ENCODE measurements around the gene FKBP1B. TPM values are rescaled to one million over a fixed set of nuclear protein-coding genes. Genes with fewer than 3 reads are reported as not detected.
A peak's percentile ranks its signal among the peaks of the same experiment; 100 is the strongest.

Gene FKBP1B
- total RNA-seq, 1 experiment from 2014 or later: 11.8 TPM

- Histone ChIP-seq H3K79me2 (ENCODE audit: insufficient read depth, low read length) (peaks cover 32% of the 10 kb centered on the region), H3K9ac (ENCODE audit: low read length) (peak overlapping the region; percentile 76), H3K4me2 (ENCODE audit: low read length) (peak overlapping the region; percentile 90), H3K27me3 (ENCODE audit: insufficient read depth, low read length) (no peaks in the 10 kb centered on the region), H4K20me1 (ENCODE audit: insufficient read depth) (no peaks in the 10 kb centered on the region), H3K27ac (ENCODE audit: low read depth, low read length) (no peak overlapping the region), H3K36me3 (ENCODE audit: control insufficient read depth in 1 of 2, insufficient read depth in 2 of 2, low read length in 2 of 2) (no peaks in the 10 kb centered on the region), H3K9me3 (ENCODE audit: control insufficient read depth in 1 of 2, insufficient read depth in 1 of 2, low read depth in 1 of 2, low read length in 2 of 2) (no peaks in the 10 kb centered on the region), H3K4me3 (replicated peaks in 1 of 2; ENCODE audit: low read depth in 1 of 2, low read length in 2 of 2) (peak overlapping the region; percentile 86 to 93), H3K9me2 (ENCODE audit: insufficient read depth) (no peaks in the 10 kb centered on the region), H3K4me1 (ENCODE audit: control insufficient read depth in 1 of 2, insufficient read depth in 2 of 2, low read length in 2 of 2) (peaks cover 13 to 30% of the 10 kb centered on the region in 2 experiments), H2AFZ (ENCODE audit: low read depth, low read length, poor library complexity, severe bottlenecking) (no peak overlapping the region)
- RAD21 ChIA-PET (ENCODE audit: low non-redundant PET in 1 of 2, low total read pairs in 2 of 2, uncharacterized antibody in 2 of 2, unreplicated experiment in 2 of 2): no interaction called here
- DNase-seq (ENCODE audit: low read depth, low spot score): no peak
- TF ChIP-seq ATF3 (IDR thresholded peaks at IDR 0.05): no peak
- no peak for TF ChIP-seq ELF1 (IDR thresholded peaks at IDR 0.05; ENCODE audit: borderline replicate concordance, low read depth)
- no peak for TF ChIP-seq CBX3 (IDR thresholded peaks at IDR 0.05; ENCODE audit: low read depth)
- no peak for TF ChIP-seq YY1 (IDR thresholded peaks at IDR 0.05; ENCODE audit: extremely low read depth, insufficient replicate concordance, low read depth, low read length)
- no peak for TF ChIP-seq FOSL1 (IDR thresholded peaks at IDR 0.05; ENCODE audit: low read depth)
- no peak for TF ChIP-seq EZH2 (IDR thresholded peaks at IDR 0.05)
- TF ChIP-seq ZNF274 (IDR thresholded peaks at IDR 0.05; ENCODE audit: low read depth, low read length): no peak
- TF ChIP-seq ZBTB33 (IDR thresholded peaks at IDR 0.05; ENCODE audit: extremely low read depth, insufficient replicate concordance, low read length): no peak
- TF ChIP-seq CTCF (IDR thresholded peaks at IDR 0.05 in 2 of 3, conservative IDR thresholded peaks at IDR 0.05 in 1 of 3; ENCODE audit: borderline replicate concordance in 1 of 3, insufficient read depth in 1 of 3, low read depth in 2 of 3, low read length in 2 of 3): no peak
- TF ChIP-seq SP1 (IDR thresholded peaks at IDR 0.05; ENCODE audit: low read depth): no peak
- TF ChIP-seq RAD21 (IDR thresholded peaks at IDR 0.05; ENCODE audit: low read depth): no peak
- no peak for TF ChIP-seq POLR2A (IDR thresholded peaks at IDR 0.05; ENCODE audit: borderline replicate concordance, extremely low read depth, insufficient read depth, insufficient read length)
- TF ChIP-seq SIN3A (IDR thresholded peaks at IDR 0.05; ENCODE audit: low read depth): no peak
- TF ChIP-seq SRF (IDR thresholded peaks at IDR 0.05; ENCODE audit: low read depth): no peak
- TF ChIP-seq MAX (IDR thresholded peaks at IDR 0.05): no peak
- no peak for TF ChIP-seq EGR1 (IDR thresholded peaks at IDR 0.05; ENCODE audit: low read depth)
- BruUV-seq (replicated peaks): no TSS peak
- intact Hi-C loops (cut with micrococcal nuclease): no loop called here
- POLR2A ChIA-PET: interaction anchor here (0.6 kb wide), 1 partner anchor 93 kb away, joined by 4 read pairs; no protein-coding TSS in a partner anchor
- no peak for ATAC-seq
- CTCF ChIA-PET: no interaction called here
These were observed 3.7 kb upstream of the FKBP1B start for GRCh38 chr2:24045511-24046508.
